GM12878 (cell line): ENCODE measurements around the gene NPTN. TPM values are rescaled to one million over a fixed set of nuclear protein-coding genes. Genes with fewer than 3 reads are reported as not detected.

Experiments used
- ATAC-seq: fragments of 200-7000 bp; cut with Tn5 transposase; 3 replicates; pipeline ENCODE4 v1.9.1; 2020; ENCODE audit warnings: mild to moderate bottlenecking, moderate library complexity
- BruUV-seq: library from RNA; stranded (reverse); fragments of 400-500 nt; replicated peaks from 2 replicates; lab custom pipeline; 2021; lab: Mats Ljungman, UMichigan
- CTCF ChIA-PET: fragments of 300-600 bp; sonication (Branson Sonifier 250); formaldehyde crosslinking; extraction: SDS; loops from one replicate; lab custom pipeline; 2021; ENCODE audit warnings: inconsistent platforms; lab: Yijun Ruan, JAX
- POLR2A ChIA-PET: fragments of 350-600 bp; formaldehyde crosslinking; extraction: SDS; loops from one replicate; lab custom pipeline; 2021; ENCODE audit warnings: inconsistent platforms; lab: Charles Lee
- RAD21 ChIA-PET: fragments of 300-600 bp; sonication (Branson Sonifier 250); formaldehyde crosslinking; loops from one replicate; lab custom pipeline; 2023; ENCODE audit warnings: antibody characterized with exemption; ENCODE audit not compliant: unreplicated experiment; lab: Charles Lee
- SMC1A ChIA-PET: fragments of 300-600 bp; sonication (Branson Sonifier 250); formaldehyde crosslinking; loops from one replicate; lab custom pipeline; 2023; ENCODE audit not compliant: unreplicated experiment, uncharacterized antibody; lab: Charles Lee
- DNase-seq: peaks from one replicate; pipeline ENCODE4 v3.0.0-alpha.2; 2011; ENCODE audit warnings: low read depth, low spot score
- FAIRE-seq: peaks from 3 replicates; lab custom pipeline; 2011; peaks lifted over from hg19 to GRCh38; lab: Jason Lieb, UNC
- H2AFZ ChIP-seq: 2 replicates; pipeline ENCODE4 v1.6.0; 2011; ENCODE audit warnings: low read depth, low read length, control low read depth; ENCODE audit not compliant: control insufficient read depth
- H3K27ac ChIP-seq: 2 replicates; pipeline ENCODE4 v1.5.1; 2011; ENCODE audit warnings: control low read depth; ENCODE audit not compliant: control insufficient read depth, insufficient read depth
- H3K27me3 ChIP-seq, 2 experiments: replicated peaks in 1 of 2; 2 replicates each; pipeline versions ENCODE4 v1.6.0 to v1.6.1; 2011; ENCODE audit warnings: low read length in 1 of 2; ENCODE audit not compliant: control insufficient read depth in 2 of 2, insufficient read depth in 2 of 2
- H3K36me3 ChIP-seq, 2 experiments: 2 replicates each; pipeline ENCODE4 v1.5.1; 2011; ENCODE audit warnings: low read length in 1 of 2; ENCODE audit not compliant: control insufficient read depth in 2 of 2, insufficient read depth in 2 of 2
- H3K4me1 ChIP-seq: 2 replicates; pipeline ENCODE4 v1.6.1; 2011; ENCODE audit warnings: mild to moderate bottlenecking, low read length, moderate library complexity, mixed read lengths; ENCODE audit not compliant: control insufficient read depth, insufficient read depth
- H3K4me2 ChIP-seq: 2 replicates; pipeline ENCODE4 v1.6.0; 2011; ENCODE audit warnings: control low read depth; ENCODE audit not compliant: control insufficient read depth, insufficient read depth
- H3K4me3 ChIP-seq: fragments of 200-600 bp; sonication (generic); 2 replicates; pipeline ENCODE4 v1.5.1; 2016
- H3K79me2 ChIP-seq: 2 replicates; pipeline ENCODE4 v1.6.0; 2011; ENCODE audit warnings: low read length; ENCODE audit not compliant: control insufficient read depth, insufficient read depth
- H3K9ac ChIP-seq: 2 replicates; pipeline ENCODE4 v1.8.0; 2011; ENCODE audit warnings: low read length, control low read depth, mixed read lengths; ENCODE audit not compliant: control insufficient read depth, insufficient read depth
- H3K9me3 ChIP-seq: replicated peaks from 3 replicates; pipeline ENCODE4 v1.5.1; 2011; ENCODE audit warnings: mild to moderate bottlenecking, low read length; ENCODE audit not compliant: control insufficient read depth, insufficient read depth
- H4K20me1 ChIP-seq: 2 replicates; pipeline ENCODE4 v1.6.0; 2011; ENCODE audit not compliant: control insufficient read depth, insufficient read depth
- DPF2 ChIP-seq: fragments of 450-650 bp; IDR thresholded peaks from 2 replicates; pipeline ENCODE4 v1.6.1; 2017; ENCODE audit warnings: mild to moderate bottlenecking
- ETV6 ChIP-seq, 2 experiments: fragments of 450-650 bp in 1 of 2; IDR thresholded peaks in 1 of 2; conservative IDR thresholded peaks in 1 of 2; 2 replicates each; pipeline ENCODE4 v1.6.1; 2014; ENCODE audit warnings: antibody characterized with exemption in 1 of 2, borderline replicate concordance in 1 of 2, low read depth in 1 of 2, mild to moderate bottlenecking in 1 of 2, moderate library complexity in 1 of 2
- IKZF1 ChIP-seq: fragments of 450-650 bp; conservative IDR thresholded peaks from 2 replicates; pipeline ENCODE4 v1.6.1; 2017; ENCODE audit warnings: antibody characterized with exemption, mild to moderate bottlenecking
- IKZF2 ChIP-seq, 2 experiments: fragments of 450-650 bp; IDR thresholded peaks; 2 replicates each; pipeline ENCODE4 v1.6.1; 2017; ENCODE audit warnings: mild to moderate bottlenecking in 2 of 2, moderate library complexity in 2 of 2
- POLR2AphosphoS2 ChIP-seq: IDR thresholded peaks from 2 replicates; pipeline ENCODE4 v1.6.1; 2011; ENCODE audit warnings: low read depth, mild to moderate bottlenecking, low read length, improper control_type of control experiment, moderate library complexity
- SPI1 ChIP-seq: IDR thresholded peaks from 2 replicates; pipeline ENCODE4 v1.6.1; 2011; ENCODE audit warnings: low read depth, mild to moderate bottlenecking, low read length, moderate library complexity, borderline replicate concordance; ENCODE audit not compliant: insufficient read depth
- YBX1 ChIP-seq: fragments of 450-650 bp; IDR thresholded peaks from 2 replicates; pipeline ENCODE4 v1.6.1; 2016; ENCODE audit warnings: antibody characterized with exemption
- WGBS: methylation state at CpG from one replicate; pipeline ENCODE4 v1.1.6; 2016; ENCODE audit warnings: low lambda C conversion rate; ENCODE audit not compliant: insufficient replicate concordance, insufficient coverage; ENCODE audit errors: missing lambda C conversion rate; 5-methylcytosine and 5-hydroxymethylcytosine counted together
- in situ Hi-C: fragments of 300-500 bp; cut with MboI; formaldehyde crosslinking; loops from 9 replicates; pipeline ENCODE4 v1.14.3; 2018; ENCODE audit warnings: mixed read lengths
- intact Hi-C: fragments of 100-400 bp; cut with micrococcal nuclease; formaldehyde crosslinking; loops from one replicate; pipeline ENCODE4 v1.14.2; 2022; ENCODE audit not compliant: unreplicated experiment
- polyA plus RNA-seq, 11 experiments: library from polyadenylated mRNA; depleted of rRNA in 4 of 11; unstranded in 6 of 11; stranded (reverse) in 5 of 11; fragments of >200 nt; fragmentation: Nextera tagmentation in 4 of 11; fragmentation: Illumina TruSeq in 1 of 11; extraction: Ambion mirVana in 4 of 11; extraction: Trizol in 1 of 11; gene quantifications; 1 replicate in 1 of 11; 2 replicates in 10 of 11; pipeline versions ENCODE4 v1.2.1 to v1.2.3, GENCODE V29; 2011 to 2016; ENCODE audit warnings: inconsistent platforms in 2 of 11, missing spikeins in 2 of 11, low read depth in 1 of 11
- total RNA-seq, 4 experiments: library from RNA; depleted of rRNA in 3 of 4; stranded (reverse); fragments of >200 nt in 3 of 4; fragmentation: Illumina TruSeq in 1 of 4; extraction: Trizol in 1 of 4; gene quantifications; 2 replicates each; pipeline versions ENCODE4 v1.2.1 to v1.2.3, GENCODE V29; 2013 to 2021
- TF ChIP-seq, protein P1 (sequence below): fragments of 450-650 bp; IDR thresholded peaks from 2 replicates; pipeline ENCODE4 v1.6.1; 2016; ENCODE audit warnings: mild to moderate bottlenecking
- TF ChIP-seq, protein P2 (sequence below): fragments of 450-650 bp; IDR thresholded peaks from 2 replicates; pipeline ENCODE4 v1.6.1; 2017; ENCODE audit warnings: low read depth, mild to moderate bottlenecking, moderate library complexity

Gene NPTN
- total and polyA plus RNA-seq, 10 of the 15 experiments (the other 5 are each of a cell fraction or from before 2014, with no cell fraction given): 17.8 to 79.1 (median 41.7) TPM

GRCh38 chr15:73631915-73632669, 1.1 kb downstream of the NPTN start:
- no peaks in the 10 kb centered on the region for H4K20me1 ChIP-seq
- H3K4me3 ChIP-seq: peak overlapping the region; percentile 92
- intact Hi-C loops (no loop called here), in situ Hi-C loops (loop anchor here (10.0 kb wide), 1 partner anchor 847 kb away; the partner anchor contains the start of gene ADPGK)
- no peaks in the 10 kb centered on the region for H3K36me3 ChIP-seq
- ChIA-PET RAD21 (interaction anchor here (1.2 to 5.8 kb wide), 5 partner anchors 15 to 72 kb away, joined by 3 to 86 read pairs (median 9); no protein-coding TSS in a partner anchor), POLR2A (interaction anchor here (1.3 to 2.6 kb wide), 3 partner anchors 9 to 24 kb away, joined by 4 to 14 read pairs (median 12); no protein-coding TSS in a partner anchor), CTCF (interaction anchor here (1.2 to 13.2 kb wide), 5 partner anchors 13 to 75 kb away, joined by 3 to 250 read pairs (median 197); no protein-coding TSS in a partner anchor)
- no peak overlapping the region for H2AFZ ChIP-seq
- DNase-seq (no peak), ATAC-seq (no peak)
- WGBS: 1% methylated on average over 6 of the region's 6 CpGs
- H3K79me2 ChIP-seq: peaks cover 60% of the 10 kb centered on the region
- H3K27ac ChIP-seq: peak overlapping the region; percentile 66
- H3K27me3 ChIP-seq: no peaks in the 10 kb centered on the region
- peaks cover 13% of the 10 kb centered on the region for H3K4me1 ChIP-seq
- no TSS peak for BruUV-seq
- TF ChIP-seq YBX1 (0 out of 2 replicates have a peak, but pooled peaks have one; percentile 35), DPF2 (no peak), IKZF2 (IDR thresholded peaks at IDR 0.05) (peak; percentile 47 to 52; a peak in 2 of 4 replicates), POLR2AphosphoS2 (0 out of 2 replicates have a peak, but pooled peaks have one; percentile 10), ETV6 (conservative IDR thresholded peaks at IDR 0.05 in 1 of 2, IDR thresholded peaks at IDR 0.05 in 1 of 2; ENCODE audit: borderline replicate concordance in 1 of 2, low read depth in 1 of 2) (no peak), IKZF1 (0 out of 2 replicates have a peak, but pooled peaks have one; percentile 10), SPI1 (peak; percentile 46; the same call in 1 of the 2 replicates)
- TF ChIP-seq, protein P1, sequence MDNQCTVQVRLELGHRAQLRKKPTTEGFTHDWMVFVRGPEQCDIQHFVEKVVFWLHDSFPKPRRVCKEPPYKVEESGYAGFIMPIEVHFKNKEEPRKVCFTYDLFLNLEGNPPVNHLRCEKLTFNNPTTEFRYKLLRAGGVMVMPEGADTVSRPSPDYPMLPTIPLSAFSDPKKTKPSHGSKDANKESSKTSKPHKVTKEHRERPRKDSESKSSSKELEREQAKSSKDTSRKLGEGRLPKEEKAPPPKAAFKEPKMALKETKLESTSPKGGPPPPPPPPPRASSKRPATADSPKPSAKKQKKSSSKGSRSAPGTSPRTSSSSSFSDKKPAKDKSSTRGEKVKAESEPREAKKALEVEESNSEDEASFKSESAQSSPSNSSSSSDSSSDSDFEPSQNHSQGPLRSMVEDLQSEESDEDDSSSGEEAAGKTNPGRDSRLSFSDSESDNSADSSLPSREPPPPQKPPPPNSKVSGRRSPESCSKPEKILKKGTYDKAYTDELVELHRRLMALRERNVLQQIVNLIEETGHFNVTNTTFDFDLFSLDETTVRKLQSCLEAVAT: peak; percentile 49; the same call in 1 of the 2 replicates
- TF ChIP-seq, protein P2, sequence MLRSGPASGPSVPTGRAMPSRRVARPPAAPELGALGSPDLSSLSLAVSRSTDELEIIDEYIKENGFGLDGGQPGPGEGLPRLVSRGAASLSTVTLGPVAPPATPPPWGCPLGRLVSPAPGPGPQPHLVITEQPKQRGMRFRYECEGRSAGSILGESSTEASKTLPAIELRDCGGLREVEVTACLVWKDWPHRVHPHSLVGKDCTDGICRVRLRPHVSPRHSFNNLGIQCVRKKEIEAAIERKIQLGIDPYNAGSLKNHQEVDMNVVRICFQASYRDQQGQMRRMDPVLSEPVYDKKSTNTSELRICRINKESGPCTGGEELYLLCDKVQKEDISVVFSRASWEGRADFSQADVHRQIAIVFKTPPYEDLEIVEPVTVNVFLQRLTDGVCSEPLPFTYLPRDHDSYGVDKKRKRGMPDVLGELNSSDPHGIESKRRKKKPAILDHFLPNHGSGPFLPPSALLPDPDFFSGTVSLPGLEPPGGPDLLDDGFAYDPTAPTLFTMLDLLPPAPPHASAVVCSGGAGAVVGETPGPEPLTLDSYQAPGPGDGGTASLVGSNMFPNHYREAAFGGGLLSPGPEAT: peak; percentile 33; the same call in 1 of the 2 replicates
- TF ChIP-seq, all 136 proteins: peak for 7
- peak overlapping the region; percentile 78 for H3K9ac ChIP-seq
- H3K4me2 ChIP-seq: peak overlapping the region; percentile 94
- SMC1A ChIA-PET: interaction anchor here (1.0 to 8.3 kb wide), 8 partner anchors 9 to 45 kb away, joined by 3 to 89 read pairs (median 9); no protein-coding TSS in a partner anchor
- no peak for FAIRE-seq
- H3K9me3 ChIP-seq: no peaks in the 10 kb centered on the region
